K562 (cell line): ENCODE measurements around the gene LRP6. TPM values are rescaled to one million over a fixed set of nuclear protein-coding genes. Genes with fewer than 3 reads are reported as not detected.
A peak's percentile ranks its signal among the peaks of the same experiment; 100 is the strongest.

ENCODE experiments used
- CBX5 ChIP-seq: IDR thresholded peaks from 2 replicates; pipeline ENCODE4 v1.6.1; 2014; ENCODE audit warnings: low read depth, borderline replicate concordance
- CC2D1A ChIP-seq: fragments of 450-650 bp; IDR thresholded peaks from 2 replicates; pipeline ENCODE4 v1.6.1; 2017; ENCODE audit warnings: mild to moderate bottlenecking
- DMBX1 ChIP-seq: fragments of 250-450 bp; sonication (Bioruptor Pico); IDR thresholded peaks from 2 replicates; pipeline ENCODE4 v1.8.0; 2022; ENCODE audit warnings: inconsistent platforms, mild to moderate bottlenecking, moderate library complexity, borderline replicate concordance
- ERF ChIP-seq: fragments of 450-650 bp; formaldehyde crosslinking; IDR thresholded peaks from 2 replicates; pipeline ENCODE4 v1.4.0; 2020; ENCODE audit warnings: mild to moderate bottlenecking, mixed read lengths
- ETS2 ChIP-seq: IDR thresholded peaks from 2 replicates; pipeline ENCODE4 v1.6.1; 2016; ENCODE audit warnings: borderline replicate concordance, missing genetic modification characterization, mild to moderate bottlenecking, moderate library complexity, missing compliant biosample characterization; ENCODE audit not compliant: poor library complexity, severe bottlenecking
- GTF2F1 ChIP-seq: IDR thresholded peaks from 2 replicates; pipeline ENCODE4 v1.6.1; 2011; ENCODE audit warnings: low read depth, low read length, improper control_type of control experiment
- NFIX ChIP-seq: fragments of 250-450 bp; sonication (Bioruptor Pico); IDR thresholded peaks from 2 replicates; pipeline ENCODE4 v1.4.0; 2020; ENCODE audit warnings: low read depth, mild to moderate bottlenecking, moderate library complexity
- NFYB ChIP-seq: IDR thresholded peaks from 2 replicates; pipeline ENCODE4 v1.6.1; 2011; ENCODE audit warnings: mild to moderate bottlenecking, moderate library complexity; ENCODE audit not compliant: insufficient read length; ENCODE audit errors: extremely low read depth
- U2AF2 ChIP-seq: fragments of 200-400 bp; formaldehyde crosslinking; optimal IDR thresholded peaks from 2 replicates; pipeline ENCODE3; 2017; ENCODE audit warnings: low read depth, mild to moderate bottlenecking, low read length
- XRCC5 ChIP-seq: fragments of 200-400 bp; formaldehyde crosslinking; IDR thresholded peaks from 2 replicates; pipeline ENCODE4 v1.6.1; 2017; ENCODE audit warnings: low read depth, mild to moderate bottlenecking, low read length
- ZNF766 ChIP-seq: fragments of 200-800 bp; sonication (Bioruptor generic); conservative IDR thresholded peaks from 2 replicates; pipeline ENCODE4 v1.6.1; 2016; ENCODE audit warnings: missing genetic modification characterization, missing compliant biosample characterization
- polyA plus RNA-seq, 8 experiments: library from polyadenylated mRNA; depleted of rRNA in 4 of 8; stranded (reverse) in 5 of 8; unstranded in 3 of 8; fragments of >200 nt; fragmentation: Nextera tagmentation in 2 of 8; fragmentation: Illumina TruSeq in 1 of 8; extraction: Ambion mirVana in 2 of 8; extraction: Trizol in 1 of 8; gene quantifications; 2 replicates each; pipeline versions ENCODE4 v1.2.1 to v1.2.3, GENCODE V29; 2011 to 2014; ENCODE audit warnings: inconsistent platforms in 1 of 8, missing spikeins in 1 of 8
- total RNA-seq, 7 experiments: library from RNA; depleted of rRNA in 6 of 7; stranded (reverse); fragments of >200 nt in 6 of 7; fragmentation: Illumina TruSeq in 2 of 7; extraction: Trizol in 2 of 7; gene quantifications; 2 replicates each; pipeline versions ENCODE4 v1.2.1 to v1.2.3, GENCODE V29; 2011 to 2021; ENCODE audit warnings: low replicate concordance in 1 of 7
- TF ChIP-seq, protein P1 (sequence below): fragments of 450-650 bp; IDR thresholded peaks from 2 replicates; pipeline ENCODE4 v1.6.1; 2016; ENCODE audit warnings: mild to moderate bottlenecking
- TF ChIP-seq, protein P2 (sequence below): sonication (generic); formaldehyde crosslinking; IDR thresholded peaks from 2 replicates; pipeline ENCODE4 v1.8.0; 2023; ENCODE audit warnings: missing genetic modification reagents, mild to moderate bottlenecking, borderline replicate concordance
- TF ChIP-seq, protein P3 (sequence below): IDR thresholded peaks from 2 replicates; pipeline ENCODE4 v1.6.1; 2011; ENCODE audit not compliant: insufficient read length; ENCODE audit errors: extremely low read depth
- TF ChIP-seq, protein P4 (sequence below), 3 experiments: IDR thresholded peaks in 2 of 3; conservative IDR thresholded peaks in 1 of 3; 2 replicates each; pipeline ENCODE4 v1.5.1; 2011 to 2012; ENCODE audit warnings: low read length in 3 of 3, mild to moderate bottlenecking in 3 of 3, control low read depth in 2 of 3, improper control_type of control experiment in 1 of 3, inconsistent platforms in 1 of 3, low read depth in 1 of 3, mixed read lengths in 1 of 3, moderate library complexity in 1 of 3; ENCODE audit not compliant: insufficient read depth in 2 of 3

Gene LRP6
- total and polyA plus RNA-seq, 9 of the 15 experiments (the other 6 are each of a cell fraction or from before 2014, with no cell fraction given), result 3.0 to 17.0 (median 10.8) TPM

DNA sequence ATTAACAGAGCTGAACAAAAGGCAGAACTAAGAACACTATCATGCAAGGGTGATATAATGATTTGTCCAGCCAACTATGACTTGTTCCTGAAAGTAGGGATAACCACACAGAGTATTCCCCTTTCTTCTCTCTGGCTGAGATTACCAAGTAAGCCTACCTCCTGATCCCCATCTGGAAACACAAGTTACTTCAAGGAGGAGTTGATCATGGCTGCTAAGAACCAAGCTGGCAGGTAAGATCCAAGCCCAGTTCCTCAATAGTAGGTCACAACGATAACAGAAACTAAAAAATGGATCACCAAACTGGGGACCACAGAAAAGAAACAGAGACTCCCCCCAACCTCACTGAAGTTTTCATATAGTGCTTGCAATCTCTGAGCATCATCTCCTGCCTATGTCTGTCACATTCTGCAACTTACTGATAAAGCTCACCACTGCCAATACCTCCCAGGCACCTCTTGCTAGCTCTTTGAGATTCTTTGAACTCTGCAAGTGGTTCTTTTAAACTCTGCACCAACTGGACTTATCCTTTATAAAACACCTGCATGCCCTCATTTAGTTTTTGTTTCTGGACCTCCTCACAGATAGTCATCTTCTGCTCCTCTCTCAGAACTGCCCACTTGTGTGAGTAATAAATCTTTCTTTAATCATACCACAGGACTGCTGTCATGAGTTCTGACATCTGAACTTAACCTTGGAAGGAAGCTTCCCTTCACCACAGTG is 76.6 kb downstream of the LRP6 start (continued):
- TF ChIP-seq U2AF2 (no peak), ERF (no peak), CBX5 (no peak), DMBX1 (0 out of 2 replicates have a peak, but pooled peaks have one; percentile 13), ETS2 (tag) (no peak), GTF2F1 (no peak), ZNF766 (no peak), NFIX (no peak), XRCC5 (no peak), CC2D1A (peak; percentile 18; the same call in 1 of the 2 replicates), NFYB (no peak)
- TF ChIP-seq, protein P1, sequence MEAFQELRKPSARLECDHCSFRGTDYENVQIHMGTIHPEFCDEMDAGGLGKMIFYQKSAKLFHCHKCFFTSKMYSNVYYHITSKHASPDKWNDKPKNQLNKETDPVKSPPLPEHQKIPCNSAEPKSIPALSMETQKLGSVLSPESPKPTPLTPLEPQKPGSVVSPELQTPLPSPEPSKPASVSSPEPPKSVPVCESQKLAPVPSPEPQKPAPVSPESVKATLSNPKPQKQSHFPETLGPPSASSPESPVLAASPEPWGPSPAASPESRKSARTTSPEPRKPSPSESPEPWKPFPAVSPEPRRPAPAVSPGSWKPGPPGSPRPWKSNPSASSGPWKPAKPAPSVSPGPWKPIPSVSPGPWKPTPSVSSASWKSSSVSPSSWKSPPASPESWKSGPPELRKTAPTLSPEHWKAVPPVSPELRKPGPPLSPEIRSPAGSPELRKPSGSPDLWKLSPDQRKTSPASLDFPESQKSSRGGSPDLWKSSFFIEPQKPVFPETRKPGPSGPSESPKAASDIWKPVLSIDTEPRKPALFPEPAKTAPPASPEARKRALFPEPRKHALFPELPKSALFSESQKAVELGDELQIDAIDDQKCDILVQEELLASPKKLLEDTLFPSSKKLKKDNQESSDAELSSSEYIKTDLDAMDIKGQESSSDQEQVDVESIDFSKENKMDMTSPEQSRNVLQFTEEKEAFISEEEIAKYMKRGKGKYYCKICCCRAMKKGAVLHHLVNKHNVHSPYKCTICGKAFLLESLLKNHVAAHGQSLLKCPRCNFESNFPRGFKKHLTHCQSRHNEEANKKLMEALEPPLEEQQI, result 0 out of 2 replicates have a peak, but pooled peaks have one; percentile 36
- TF ChIP-seq, protein P2, sequence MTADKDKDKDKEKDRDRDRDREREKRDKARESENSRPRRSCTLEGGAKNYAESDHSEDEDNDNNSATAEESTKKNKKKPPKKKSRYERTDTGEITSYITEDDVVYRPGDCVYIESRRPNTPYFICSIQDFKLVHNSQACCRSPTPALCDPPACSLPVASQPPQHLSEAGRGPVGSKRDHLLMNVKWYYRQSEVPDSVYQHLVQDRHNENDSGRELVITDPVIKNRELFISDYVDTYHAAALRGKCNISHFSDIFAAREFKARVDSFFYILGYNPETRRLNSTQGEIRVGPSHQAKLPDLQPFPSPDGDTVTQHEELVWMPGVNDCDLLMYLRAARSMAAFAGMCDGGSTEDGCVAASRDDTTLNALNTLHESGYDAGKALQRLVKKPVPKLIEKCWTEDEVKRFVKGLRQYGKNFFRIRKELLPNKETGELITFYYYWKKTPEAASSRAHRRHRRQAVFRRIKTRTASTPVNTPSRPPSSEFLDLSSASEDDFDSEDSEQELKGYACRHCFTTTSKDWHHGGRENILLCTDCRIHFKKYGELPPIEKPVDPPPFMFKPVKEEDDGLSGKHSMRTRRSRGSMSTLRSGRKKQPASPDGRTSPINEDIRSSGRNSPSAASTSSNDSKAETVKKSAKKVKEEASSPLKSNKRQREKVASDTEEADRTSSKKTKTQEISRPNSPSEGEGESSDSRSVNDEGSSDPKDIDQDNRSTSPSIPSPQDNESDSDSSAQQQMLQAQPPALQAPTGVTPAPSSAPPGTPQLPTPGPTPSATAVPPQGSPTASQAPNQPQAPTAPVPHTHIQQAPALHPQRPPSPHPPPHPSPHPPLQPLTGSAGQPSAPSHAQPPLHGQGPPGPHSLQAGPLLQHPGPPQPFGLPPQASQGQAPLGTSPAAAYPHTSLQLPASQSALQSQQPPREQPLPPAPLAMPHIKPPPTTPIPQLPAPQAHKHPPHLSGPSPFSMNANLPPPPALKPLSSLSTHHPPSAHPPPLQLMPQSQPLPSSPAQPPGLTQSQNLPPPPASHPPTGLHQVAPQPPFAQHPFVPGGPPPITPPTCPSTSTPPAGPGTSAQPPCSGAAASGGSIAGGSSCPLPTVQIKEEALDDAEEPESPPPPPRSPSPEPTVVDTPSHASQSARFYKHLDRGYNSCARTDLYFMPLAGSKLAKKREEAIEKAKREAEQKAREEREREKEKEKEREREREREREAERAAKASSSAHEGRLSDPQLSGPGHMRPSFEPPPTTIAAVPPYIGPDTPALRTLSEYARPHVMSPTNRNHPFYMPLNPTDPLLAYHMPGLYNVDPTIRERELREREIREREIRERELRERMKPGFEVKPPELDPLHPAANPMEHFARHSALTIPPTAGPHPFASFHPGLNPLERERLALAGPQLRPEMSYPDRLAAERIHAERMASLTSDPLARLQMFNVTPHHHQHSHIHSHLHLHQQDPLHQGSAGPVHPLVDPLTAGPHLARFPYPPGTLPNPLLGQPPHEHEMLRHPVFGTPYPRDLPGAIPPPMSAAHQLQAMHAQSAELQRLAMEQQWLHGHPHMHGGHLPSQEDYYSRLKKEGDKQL (CRISPR knock-in tag), result no peak
- TF ChIP-seq, protein P3, sequence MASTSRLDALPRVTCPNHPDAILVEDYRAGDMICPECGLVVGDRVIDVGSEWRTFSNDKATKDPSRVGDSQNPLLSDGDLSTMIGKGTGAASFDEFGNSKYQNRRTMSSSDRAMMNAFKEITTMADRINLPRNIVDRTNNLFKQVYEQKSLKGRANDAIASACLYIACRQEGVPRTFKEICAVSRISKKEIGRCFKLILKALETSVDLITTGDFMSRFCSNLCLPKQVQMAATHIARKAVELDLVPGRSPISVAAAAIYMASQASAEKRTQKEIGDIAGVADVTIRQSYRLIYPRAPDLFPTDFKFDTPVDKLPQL, result no peak
- TF ChIP-seq, protein P4, sequence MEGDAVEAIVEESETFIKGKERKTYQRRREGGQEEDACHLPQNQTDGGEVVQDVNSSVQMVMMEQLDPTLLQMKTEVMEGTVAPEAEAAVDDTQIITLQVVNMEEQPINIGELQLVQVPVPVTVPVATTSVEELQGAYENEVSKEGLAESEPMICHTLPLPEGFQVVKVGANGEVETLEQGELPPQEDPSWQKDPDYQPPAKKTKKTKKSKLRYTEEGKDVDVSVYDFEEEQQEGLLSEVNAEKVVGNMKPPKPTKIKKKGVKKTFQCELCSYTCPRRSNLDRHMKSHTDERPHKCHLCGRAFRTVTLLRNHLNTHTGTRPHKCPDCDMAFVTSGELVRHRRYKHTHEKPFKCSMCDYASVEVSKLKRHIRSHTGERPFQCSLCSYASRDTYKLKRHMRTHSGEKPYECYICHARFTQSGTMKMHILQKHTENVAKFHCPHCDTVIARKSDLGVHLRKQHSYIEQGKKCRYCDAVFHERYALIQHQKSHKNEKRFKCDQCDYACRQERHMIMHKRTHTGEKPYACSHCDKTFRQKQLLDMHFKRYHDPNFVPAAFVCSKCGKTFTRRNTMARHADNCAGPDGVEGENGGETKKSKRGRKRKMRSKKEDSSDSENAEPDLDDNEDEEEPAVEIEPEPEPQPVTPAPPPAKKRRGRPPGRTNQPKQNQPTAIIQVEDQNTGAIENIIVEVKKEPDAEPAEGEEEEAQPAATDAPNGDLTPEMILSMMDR (IDR thresholded peaks at IDR 0.05 in 2 of 3, conservative IDR thresholded peaks at IDR 0.05 in 1 of 3; ENCODE audit: insufficient read depth in 2 of 3, low read depth in 1 of 3, low read length in 3 of 3), result no peak
